IMR-90 (cell line): ENCODE measurements around the gene CAPN10. TPM values are rescaled to one million over a fixed set of nuclear protein-coding genes. Genes with fewer than 3 reads are reported as not detected.

Source experiments
- ATAC-seq: fragments of 200-7000 bp; cut with Tn5 transposase; 2 replicates; pipeline ENCODE4 v1.9.1; 2020; ENCODE audit warnings: low read depth, mild to moderate bottlenecking, moderate library complexity
- BruUV-seq: library from RNA; stranded (reverse); fragments of 400-500 nt; replicated peaks from 2 replicates; lab custom pipeline; 2021; lab: Mats Ljungman, UMichigan
- CTCF ChIA-PET: fragments of 300-600 bp; formaldehyde crosslinking; extraction: SDS; loops from one replicate; lab custom pipeline; 2021; ENCODE audit warnings: antibody characterized with exemption; lab: Yijun Ruan, JAX
- POLR2A ChIA-PET: fragments of 300-600 bp; sonication (Branson Sonifier 250); formaldehyde crosslinking; loops from one replicate; lab custom pipeline; 2022; ENCODE audit warnings: antibody characterized with exemption; ENCODE audit not compliant: unreplicated experiment; lab: Charles Lee
- DNase-seq: peaks from one replicate; pipeline ENCODE4 v3.0.0; 2013
- H2AFZ ChIP-seq: replicated peaks from 2 replicates; pipeline ENCODE3; 2013; ENCODE audit warnings: low read length, mild to moderate bottlenecking; ENCODE audit not compliant: poor library complexity
- H2AK5ac ChIP-seq: 2 replicates; pipeline ENCODE4 v1.6.1; 2013; ENCODE audit warnings: low read depth, low read length, inconsistent platforms
- H2AK9ac ChIP-seq: replicated peaks from 2 replicates; pipeline ENCODE3; 2013; ENCODE audit warnings: mild to moderate bottlenecking, low read depth, low read length, moderate library complexity; ENCODE audit not compliant: poor library complexity
- H2BK120ac ChIP-seq: 2 replicates; pipeline ENCODE4 v1.6.1; 2013; ENCODE audit warnings: low read depth, low read length, inconsistent platforms
- H2BK15ac ChIP-seq: 3 replicates; pipeline ENCODE4 v1.6.1; 2013; ENCODE audit warnings: low read depth, low read length, inconsistent platforms
- H2BK20ac ChIP-seq: 2 replicates; pipeline ENCODE4 v1.6.1; 2013; ENCODE audit warnings: low read depth, mild to moderate bottlenecking, inconsistent platforms, low read length, moderate library complexity
- H2BK5ac ChIP-seq: 2 replicates; pipeline ENCODE4 v1.6.1; 2013; ENCODE audit warnings: mild to moderate bottlenecking, low read depth, low read length, inconsistent platforms; ENCODE audit not compliant: poor library complexity, severe bottlenecking
- H3K14ac ChIP-seq: replicated peaks from 2 replicates; pipeline ENCODE4 v1.6.1; 2013; ENCODE audit warnings: low read depth, low read length, inconsistent platforms
- H3K18ac ChIP-seq: 2 replicates; pipeline ENCODE4 v1.6.1; 2013; ENCODE audit warnings: low read depth, low read length, control low read depth
- H3K23ac ChIP-seq: 2 replicates; pipeline ENCODE4 v1.6.1; 2013; ENCODE audit warnings: low read depth, low read length, inconsistent platforms
- H3K27ac ChIP-seq: 2 replicates; pipeline ENCODE4 v1.5.1; 2013; ENCODE audit warnings: mild to moderate bottlenecking, control low read depth, low read length; ENCODE audit not compliant: insufficient read depth
- H3K27me3 ChIP-seq: 2 replicates; pipeline ENCODE4 v1.6.1; 2013; ENCODE audit warnings: low read length; ENCODE audit not compliant: control insufficient read depth, insufficient read depth
- H3K36me3 ChIP-seq: 2 replicates; pipeline ENCODE4 v1.6.1; 2013; ENCODE audit warnings: low read length, mixed read lengths; ENCODE audit not compliant: control insufficient read depth, insufficient read depth
- H3K4ac ChIP-seq: 2 replicates; pipeline ENCODE4 v1.6.1; 2013; ENCODE audit warnings: low read depth, low read length, inconsistent platforms
- H3K4me1 ChIP-seq: 2 replicates; pipeline ENCODE4 v1.6.1; 2013; ENCODE audit warnings: low read length, mixed read lengths; ENCODE audit not compliant: control insufficient read depth, insufficient read depth
- H3K4me2 ChIP-seq: 2 replicates; pipeline ENCODE4 v1.6.1; 2013; ENCODE audit warnings: low read depth, mild to moderate bottlenecking, control low read depth, low read length, moderate library complexity
- H3K4me3 ChIP-seq: 2 replicates; pipeline ENCODE4 v1.5.1; 2013; ENCODE audit warnings: low read depth, mild to moderate bottlenecking, control low read depth, low read length, moderate library complexity; ENCODE audit not compliant: insufficient read depth
- H3K56ac ChIP-seq: 2 replicates; pipeline ENCODE4 v1.6.1; 2013; ENCODE audit warnings: low read length, inconsistent platforms; ENCODE audit not compliant: insufficient read depth; ENCODE audit errors: extremely low read depth
- H3K79me1 ChIP-seq, 2 experiments: 2 replicates each; pipeline ENCODE4 v1.6.1; 2013; ENCODE audit warnings: low read length in 2 of 2, inconsistent platforms in 1 of 2, low read depth in 1 of 2
- H3K9ac ChIP-seq: 2 replicates; pipeline ENCODE4 v1.6.1; 2013; ENCODE audit warnings: low read depth, low read length, control low read depth
- H3K9me1 ChIP-seq: 2 replicates; pipeline ENCODE4 v1.6.1; 2013; ENCODE audit warnings: low read length, inconsistent platforms; ENCODE audit not compliant: insufficient read depth
- H3K9me3 ChIP-seq: 2 replicates; pipeline ENCODE4 v1.6.1; 2013; ENCODE audit warnings: low read length; ENCODE audit not compliant: control insufficient read depth, insufficient read depth
- H4K20me1 ChIP-seq: 2 replicates; pipeline ENCODE4 v1.6.1; 2013; ENCODE audit warnings: low read length, inconsistent platforms; ENCODE audit not compliant: insufficient read depth
- H4K5ac ChIP-seq: 2 replicates; pipeline ENCODE4 v1.6.1; 2013; ENCODE audit warnings: mild to moderate bottlenecking, low read depth, low read length, control low read depth
- H4K8ac ChIP-seq, 2 experiments: 2 replicates each; pipeline ENCODE4 v1.6.1; 2013; ENCODE audit warnings: low read depth in 2 of 2, low read length in 2 of 2, control low read depth in 1 of 2, inconsistent platforms in 1 of 2
- H4K91ac ChIP-seq: 2 replicates; pipeline ENCODE4 v1.6.1; 2013; ENCODE audit warnings: low read depth, low read length, inconsistent platforms; ENCODE audit not compliant: insufficient read depth
- BHLHE40 ChIP-seq: fragments of 150-350 bp; IDR thresholded peaks from 2 replicates; pipeline ENCODE4 v1.6.1; 2016; ENCODE audit warnings: mild to moderate bottlenecking, low read depth, low read length
- MXI1 ChIP-seq: IDR thresholded peaks from 2 replicates; pipeline ENCODE4 v1.6.1; 2012; ENCODE audit warnings: low read depth, mild to moderate bottlenecking, low read length, moderate library complexity, borderline replicate concordance
- POLR2A ChIP-seq: IDR thresholded peaks from 2 replicates; pipeline ENCODE4 v1.6.1; 2012; ENCODE audit warnings: mild to moderate bottlenecking, low read depth, low read length
- RAD21 ChIP-seq: IDR thresholded peaks from 2 replicates; pipeline ENCODE4 v1.6.1; 2012; ENCODE audit warnings: low read length, improper control_type of control experiment
- WGBS, 2 experiments: methylation state at CpG; one replicate each; pipeline versions ENCODE4 v1.1.5 to v1.1.7; 2013; ENCODE audit warnings: missing lambda C conversion rate in 2 of 2; ENCODE audit not compliant: insufficient read length in 1 of 2; ENCODE audit errors: extremely low coverage in 2 of 2; 5-methylcytosine and 5-hydroxymethylcytosine counted together
- dilution Hi-C: fragments of 300-500 bp; cut with HindIII; formaldehyde crosslinking; loops from one replicate; pipeline ENCODE4 v1.14.3; 2018; ENCODE audit warnings: low sequenced_read_pairs; ENCODE audit not compliant: unreplicated experiment
- in situ Hi-C: fragments of 300-500 bp; cut with MboI; formaldehyde crosslinking; loops from 3 replicates; pipeline ENCODE4 v1.14.3; 2019; ENCODE audit warnings: low sequenced_read_pairs, inconsistent platforms, mixed read lengths
- intact Hi-C: fragments of 100-400 bp; cut with micrococcal nuclease; formaldehyde crosslinking; loops from 2 replicates; pipeline ENCODE4 v1.10.0; 2022
- polyA plus RNA-seq, 3 experiments: library from polyadenylated mRNA; depleted of rRNA; stranded (reverse); fragments of >200 nt; gene quantifications; 2 replicates each; pipeline ENCODE4 v1.2.3, GENCODE V29; 2012; ENCODE audit warnings: low replicate concordance in 1 of 3
- total RNA-seq: library from RNA; depleted of rRNA; stranded (reverse); fragments of >200 nt; gene quantifications from 2 replicates; pipeline ENCODE4 v1.2.3, GENCODE V29; 2012
- TF ChIP-seq, protein P1 (sequence below): fragments of 150-350 bp; IDR thresholded peaks from 2 replicates; pipeline ENCODE4 v1.6.1; 2017; ENCODE audit warnings: mild to moderate bottlenecking, antibody characterized with exemption, low read length, low read depth

Gene CAPN10
- total and polyA plus RNA-seq, 2 of the 4 experiments (the other 2 are of a cell fraction) = 6.3 to 20.9 TPM

DNA sequence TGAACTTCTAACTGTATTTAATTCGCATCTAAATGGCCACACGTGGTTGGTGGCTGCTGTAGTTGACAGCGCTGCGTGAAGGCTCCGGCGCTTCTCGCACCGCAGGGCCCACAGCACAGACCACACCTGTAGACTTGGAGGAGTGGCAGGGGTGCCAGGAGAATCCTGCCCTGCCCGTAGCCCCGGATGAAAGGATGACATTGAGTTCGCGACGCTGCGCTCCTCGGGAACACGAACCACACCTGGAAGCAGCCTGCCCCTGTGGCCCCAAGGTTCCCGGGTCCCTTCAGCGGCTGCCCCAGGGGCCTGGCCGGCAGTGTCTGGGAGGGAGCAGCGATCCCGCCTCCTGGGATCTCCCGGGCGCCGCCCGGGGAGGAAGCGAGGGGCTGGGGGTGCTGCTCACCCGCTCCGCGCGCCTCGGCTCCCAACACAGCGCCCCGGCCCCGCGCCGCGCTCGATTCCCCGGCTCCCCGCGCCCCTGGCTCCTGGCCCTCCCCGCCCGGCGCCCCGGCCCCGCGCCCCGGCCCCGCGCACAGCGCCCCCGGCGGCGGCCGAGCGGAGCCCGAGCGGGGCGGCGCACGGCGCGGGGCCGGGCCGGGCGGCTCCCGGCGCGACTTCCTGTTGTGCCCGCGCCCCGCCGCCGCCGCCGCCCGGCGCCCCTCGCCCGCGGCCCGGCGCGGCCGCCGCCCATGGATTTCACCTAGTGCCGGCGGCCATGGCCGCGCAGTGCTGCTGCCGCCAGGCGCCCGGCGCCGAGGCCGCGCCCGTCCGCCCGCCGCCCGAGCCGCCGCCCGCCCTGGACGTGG is 18.5 kb upstream of the CAPN10 start, which contains the start of gene RNPEPL1 (continued):
- TF ChIP-seq RAD21 = no peak

DNA sequence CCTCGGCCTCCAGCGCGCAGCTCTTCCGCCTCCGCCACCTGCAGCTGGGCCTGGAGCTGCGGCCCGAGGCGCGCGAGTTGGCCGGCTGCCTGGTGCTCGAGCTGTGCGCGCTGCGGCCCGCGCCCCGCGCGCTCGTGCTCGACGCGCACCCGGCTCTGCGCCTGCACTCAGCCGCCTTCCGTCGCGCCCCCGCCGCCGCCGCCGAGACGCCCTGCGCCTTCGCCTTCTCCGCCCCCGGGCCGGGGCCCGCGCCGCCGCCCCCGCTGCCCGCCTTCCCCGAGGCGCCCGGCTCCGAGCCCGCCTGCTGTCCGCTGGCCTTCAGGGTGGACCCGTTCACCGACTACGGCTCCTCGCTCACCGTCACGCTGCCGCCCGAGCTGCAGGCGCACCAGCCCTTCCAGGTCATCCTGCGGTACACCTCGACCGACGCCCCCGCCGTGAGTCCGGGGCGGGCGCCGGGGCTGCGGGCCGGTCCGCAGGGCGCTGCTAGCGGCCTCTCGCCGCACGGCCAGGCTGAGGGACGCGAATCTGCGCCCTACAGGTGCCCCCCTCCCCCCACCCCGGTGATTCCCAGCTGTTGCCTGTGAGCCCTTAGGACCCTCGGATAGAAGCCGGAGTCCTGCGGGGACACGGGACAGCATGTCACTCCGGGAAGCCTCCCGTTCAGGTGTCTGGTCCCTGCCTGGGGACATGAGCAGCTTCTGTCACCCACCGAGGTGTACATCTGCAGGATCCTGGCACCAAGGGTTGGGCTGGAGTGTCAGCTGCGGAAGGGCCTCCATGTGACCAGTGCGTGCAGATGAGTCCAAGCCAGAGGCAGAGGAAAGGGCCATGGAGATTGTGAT is 17.6 kb upstream of the CAPN10 start:
- H3K9me1 ChIP-seq = peaks cover 35% of the 10 kb centered on the region
- H2BK5ac ChIP-seq = peak overlapping the region; percentile 36
- H2AK9ac ChIP-seq = peak overlapping the region; percentile 96
- 4% methylated on average over 48 of the region's 93 CpGs; no CpG with 5 or more reads in 1 of the 2 experiments for WGBS, 2 experiments
- H2BK15ac ChIP-seq = no peak overlapping the region
- peak overlapping the region; percentile 43; the same call in 1 of the 2 replicates for H2AK5ac ChIP-seq
- H4K8ac ChIP-seq = peak overlapping the region in 1 of 2 experiments; percentile 52; a peak in 1 of 4 replicates
- no peak overlapping the region for H4K5ac ChIP-seq
- ChIA-PET CTCF (no interaction called here), POLR2A (no interaction called here)
- peak overlapping the region; percentile 72; the same call in 1 of the 2 replicates for H3K23ac ChIP-seq
- peak overlapping the region; percentile 58 for H3K4me3 ChIP-seq
- DNase-seq (peak; percentile 64), ATAC-seq (peak; percentile 37)
- dilution Hi-C loops (no loop called here), in situ Hi-C loops (no loop called here), intact Hi-C loops (loop anchor here (5.0 to 10.0 kb wide), 2 partner anchors 337 to 426 kb away; partner anchors contain the start of gene SNED1)
- peak overlapping the region; percentile 47; the same call in 1 of the 2 replicates for H4K91ac ChIP-seq
- TF ChIP-seq, protein P1, sequence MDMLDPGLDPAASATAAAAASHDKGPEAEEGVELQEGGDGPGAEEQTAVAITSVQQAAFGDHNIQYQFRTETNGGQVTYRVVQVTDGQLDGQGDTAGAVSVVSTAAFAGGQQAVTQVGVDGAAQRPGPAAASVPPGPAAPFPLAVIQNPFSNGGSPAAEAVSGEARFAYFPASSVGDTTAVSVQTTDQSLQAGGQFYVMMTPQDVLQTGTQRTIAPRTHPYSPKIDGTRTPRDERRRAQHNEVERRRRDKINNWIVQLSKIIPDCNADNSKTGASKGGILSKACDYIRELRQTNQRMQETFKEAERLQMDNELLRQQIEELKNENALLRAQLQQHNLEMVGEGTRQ = peak; percentile 59; the same call in 1 of the 2 replicates
- TF ChIP-seq BHLHE40 = no peak
- 0 out of 2 replicates have a peak, but pooled peaks have one; percentile 4 for TF ChIP-seq MXI1
- no peak for TF ChIP-seq POLR2A
- peaks cover 7 to 63% of the 10 kb centered on the region in 2 experiments; a peak in 3 of 4 replicates for H3K79me1 ChIP-seq
- H2BK20ac ChIP-seq = no peak overlapping the region
- H3K56ac ChIP-seq = peak overlapping the region; percentile 0; the same call in 1 of the 2 replicates
- H3K4me1 ChIP-seq = peaks cover 36% of the 10 kb centered on the region
- 0 out of 2 replicates have a peak, but pooled peaks cover 2% of the 10 kb centered on the region for H3K36me3 ChIP-seq
- peak overlapping the region; percentile 77 for H3K9ac ChIP-seq
- peak overlapping the region; percentile 46; the same call in 1 of the 2 replicates for H3K27ac ChIP-seq
- H3K9me3 ChIP-seq = no peaks in the 10 kb centered on the region
- TSS peak; percentile 66 for BruUV-seq
- H3K18ac ChIP-seq = no peak overlapping the region
- H3K14ac ChIP-seq = peak overlapping the region; percentile 79
- no peaks in the 10 kb centered on the region for H3K27me3 ChIP-seq
- peak overlapping the region; percentile 98 for H3K4me2 ChIP-seq
- H3K4ac ChIP-seq = peak overlapping the region; percentile 69
- H2AFZ ChIP-seq = peak overlapping the region; percentile 93
- peaks cover 13% of the 10 kb centered on the region for H4K20me1 ChIP-seq
- H2BK120ac ChIP-seq = no peak overlapping the region
